ENCODE data around the gene EIF4G3. TPM values are rescaled to one million over a fixed set of nuclear protein-coding genes. Genes with fewer than 3 reads are reported as not detected.

Gene EIF4G3
- total and polyA plus RNA-seq, 2 of the 8 experiments (the other 6 are each of a cell fraction or from before 2014, with no cell fraction given) = 47.5 to 66.6 TPM

GRCh38 chr1:20900056-20900455 is 276.6 kb downstream of the EIF4G3 start (continued):
- no peak for TF ChIP-seq KDM4A (IDR thresholded peaks at IDR 0.05; ENCODE audit: low read depth, low read length, severe bottlenecking)
- TF ChIP-seq, protein P1, sequence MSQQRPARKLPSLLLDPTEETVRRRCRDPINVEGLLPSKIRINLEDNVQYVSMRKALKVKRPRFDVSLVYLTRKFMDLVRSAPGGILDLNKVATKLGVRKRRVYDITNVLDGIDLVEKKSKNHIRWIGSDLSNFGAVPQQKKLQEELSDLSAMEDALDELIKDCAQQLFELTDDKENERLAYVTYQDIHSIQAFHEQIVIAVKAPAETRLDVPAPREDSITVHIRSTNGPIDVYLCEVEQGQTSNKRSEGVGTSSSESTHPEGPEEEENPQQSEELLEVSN (IDR thresholded peaks at IDR 0.05) = no peak
